GM13976 (cell line): ENCODE data around the gene NDFIP2.

ENCODE experiments used
- DNase-seq: peaks from one replicate; pipeline ENCODE4 v3.0.0; 2012; ENCODE audit warnings: low spot score
- CTCF ChIP-seq: IDR thresholded peaks from 2 replicates; pipeline ENCODE4 v1.5.1; 2012; ENCODE audit warnings: borderline replicate concordance, mild to moderate bottlenecking; ENCODE audit not compliant: insufficient read depth; ENCODE audit errors: extremely low read depth, missing control alignments, control extremely low read depth
- in situ Hi-C: fragments of 300-500 bp; cut with MboI; formaldehyde crosslinking; loops from one replicate; pipeline ENCODE4 v1.12.0; 2022; ENCODE audit warnings: low sequenced_read_pairs, mixed read lengths, inconsistent platforms; ENCODE audit not compliant: unreplicated experiment

Gene NDFIP2

GRCh38 chr13:79440958-79441528 is 39.9 kb upstream of the NDFIP2 start:
- in situ Hi-C loops: no loop called here
- no peak for DNase-seq
- no peak for TF ChIP-seq CTCF

- no peak for TF ChIP-seq CTCF
- no peak for DNase-seq
- in situ Hi-C loops: no loop called here
These were observed 38.7 kb upstream of the NDFIP2 start for GRCh38 chr13:79442221-79442620.

GRCh38 chr13:79442706-79443105 is 38.2 kb upstream of the NDFIP2 start:
- in situ Hi-C loops: no loop called here
- no peak for DNase-seq
- TF ChIP-seq CTCF: no peak

- TF ChIP-seq CTCF: no peak
- no peak for DNase-seq
- in situ Hi-C loops: no loop called here
These were observed 34.8 kb upstream of the NDFIP2 start for GRCh38 chr13:79445968-79446645.

GRCh38 chr13:79447141-79447540 is 33.8 kb upstream of the NDFIP2 start:
- no peak for DNase-seq
- no peak for TF ChIP-seq CTCF
- in situ Hi-C loops: no loop called here

- TF ChIP-seq CTCF: no peak
- in situ Hi-C loops: no loop called here
- no peak for DNase-seq
These were observed 33.2 kb upstream of the NDFIP2 start for GRCh38 chr13:79447741-79448140.
